Measurements from ENCODE around the gene KCNK16.
A peak's percentile ranks its signal among the peaks of the same experiment; 100 is the strongest.

The KCNK16 gene

DNA sequence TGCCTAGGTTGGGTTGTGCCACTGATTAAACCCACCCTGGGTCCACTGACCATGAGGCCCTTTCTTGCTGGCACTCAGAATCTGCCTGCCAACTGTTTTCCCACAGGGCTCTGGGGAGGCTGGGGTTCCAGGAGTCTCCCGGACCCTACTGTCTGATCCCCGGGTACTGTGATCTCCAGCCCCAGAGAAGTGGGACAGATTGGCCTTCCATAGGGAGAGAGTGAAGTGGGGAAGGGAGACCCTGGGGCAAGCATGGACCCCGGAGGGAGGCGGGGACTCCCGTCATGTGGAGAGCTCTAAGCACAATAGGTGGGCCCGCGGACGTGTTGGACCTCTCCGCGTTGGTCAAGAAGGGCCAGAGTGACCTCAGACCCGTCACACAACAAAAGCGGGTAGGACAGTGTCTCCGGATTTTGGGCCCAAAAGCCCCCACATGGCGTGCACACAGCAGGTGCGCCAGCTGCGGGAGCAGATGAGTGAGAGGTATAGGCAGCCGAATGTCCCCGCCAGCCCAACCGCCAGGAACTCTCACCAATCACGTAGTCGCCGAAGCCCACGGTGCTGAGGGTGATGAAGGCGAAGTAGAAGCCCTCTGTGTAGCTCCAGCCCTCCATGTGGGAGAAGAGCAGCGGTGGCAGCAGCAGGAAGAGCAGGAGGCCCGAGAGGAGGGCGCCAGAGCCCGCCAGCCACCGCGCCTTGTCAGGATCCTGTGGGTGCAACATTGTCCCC, 18.9 kb downstream of the KCNK16 start:
- Histone ChIP-seq H3K4me1 (ENCODE audit: control insufficient read depth, low read length) (peaks cover 4% of the 10 kb centered on the region), H3F3A (ENCODE audit: control insufficient read depth, insufficient read depth) (no peaks in the 10 kb centered on the region), H3K79me2 (ENCODE audit: control insufficient read depth, low read length) (no peaks in the 10 kb centered on the region), H3K4me2 (ENCODE audit: low read length) (peak overlapping the region; percentile 63; the same call in 1 of the 2 replicates), H3K9me2 (replicated peaks; ENCODE audit: control insufficient read depth, low read length) (no peaks in the 10 kb centered on the region), H4K20me1 (ENCODE audit: control insufficient read depth, insufficient read depth, low read depth, low read length) (no peaks in the 10 kb centered on the region), H3K9me3 (ENCODE audit: control insufficient read depth, insufficient read depth, low read length) (no peaks in the 10 kb centered on the region), H3K4me3 (ENCODE audit: low read length) (no peak overlapping the region), H3K27me3 (ENCODE audit: control insufficient read depth, low read length) (no peaks in the 10 kb centered on the region), H3K36me3 (ENCODE audit: control insufficient read depth, low read length) (no peaks in the 10 kb centered on the region), H3K27ac (ENCODE audit: low read depth, low read length) (no peak overlapping the region)
- no peak for TF ChIP-seq EZH2phosphoT487 (IDR thresholded peaks at IDR 0.05; ENCODE audit: borderline replicate concordance, low read length)
- TF ChIP-seq, protein P1, sequence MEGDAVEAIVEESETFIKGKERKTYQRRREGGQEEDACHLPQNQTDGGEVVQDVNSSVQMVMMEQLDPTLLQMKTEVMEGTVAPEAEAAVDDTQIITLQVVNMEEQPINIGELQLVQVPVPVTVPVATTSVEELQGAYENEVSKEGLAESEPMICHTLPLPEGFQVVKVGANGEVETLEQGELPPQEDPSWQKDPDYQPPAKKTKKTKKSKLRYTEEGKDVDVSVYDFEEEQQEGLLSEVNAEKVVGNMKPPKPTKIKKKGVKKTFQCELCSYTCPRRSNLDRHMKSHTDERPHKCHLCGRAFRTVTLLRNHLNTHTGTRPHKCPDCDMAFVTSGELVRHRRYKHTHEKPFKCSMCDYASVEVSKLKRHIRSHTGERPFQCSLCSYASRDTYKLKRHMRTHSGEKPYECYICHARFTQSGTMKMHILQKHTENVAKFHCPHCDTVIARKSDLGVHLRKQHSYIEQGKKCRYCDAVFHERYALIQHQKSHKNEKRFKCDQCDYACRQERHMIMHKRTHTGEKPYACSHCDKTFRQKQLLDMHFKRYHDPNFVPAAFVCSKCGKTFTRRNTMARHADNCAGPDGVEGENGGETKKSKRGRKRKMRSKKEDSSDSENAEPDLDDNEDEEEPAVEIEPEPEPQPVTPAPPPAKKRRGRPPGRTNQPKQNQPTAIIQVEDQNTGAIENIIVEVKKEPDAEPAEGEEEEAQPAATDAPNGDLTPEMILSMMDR (IDR thresholded peaks at IDR 0.05; ENCODE audit: low read depth, low read length, poor library complexity, severe bottlenecking), result peak; percentile 25

DNA sequence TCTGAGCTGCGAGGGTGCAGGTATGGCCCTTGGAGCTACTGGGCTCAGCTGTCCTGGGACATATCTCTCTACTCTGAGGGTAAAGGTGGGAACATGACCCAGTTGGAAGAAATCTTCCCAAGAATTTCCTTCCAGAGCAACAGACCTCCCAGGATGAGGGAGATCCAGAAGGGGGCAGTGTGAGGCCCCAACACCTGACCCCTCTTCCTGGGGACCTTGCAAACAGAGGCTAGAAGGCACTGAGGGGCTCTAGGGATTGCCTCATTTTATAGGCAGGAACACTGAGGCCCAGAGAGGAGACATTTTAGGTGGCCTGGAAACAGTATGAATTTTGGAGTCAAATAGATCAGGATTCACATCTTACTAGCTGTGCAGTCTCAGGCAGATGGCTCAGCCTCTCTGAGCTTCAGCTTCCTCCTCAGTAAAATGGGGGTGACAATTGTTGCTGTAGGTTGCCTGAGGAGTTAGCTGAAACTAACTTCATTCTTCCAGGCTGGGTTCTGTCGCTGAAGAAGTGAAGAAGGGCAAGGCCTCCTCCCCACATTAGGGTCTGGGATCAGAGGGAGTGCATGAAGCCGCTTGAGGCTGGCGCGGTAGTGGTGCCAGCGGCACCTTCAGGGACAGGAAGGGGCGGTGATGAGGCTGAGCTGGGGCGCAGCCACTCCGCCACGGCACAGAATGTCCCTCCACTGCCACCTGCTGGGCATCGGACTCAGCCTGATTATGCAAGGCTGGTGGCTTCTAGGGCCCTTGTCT, 19.7 kb downstream of the KCNK16 start:
- TF ChIP-seq, protein P1 (IDR thresholded peaks at IDR 0.05; ENCODE audit: low read depth, low read length, poor library complexity, severe bottlenecking), result peak; percentile 89
- no peak for TF ChIP-seq EZH2phosphoT487 (IDR thresholded peaks at IDR 0.05; ENCODE audit: borderline replicate concordance, low read length)
- H3K27me3 ChIP-seq (ENCODE audit: control insufficient read depth, low read length), result no peaks in the 10 kb centered on the region
- H3K27ac ChIP-seq (ENCODE audit: low read depth, low read length), result no peak overlapping the region
- no peaks in the 10 kb centered on the region for H3K9me2 ChIP-seq (replicated peaks; ENCODE audit: control insufficient read depth, low read length)
- H3K9me3 ChIP-seq (ENCODE audit: control insufficient read depth, insufficient read depth, low read length), result no peaks in the 10 kb centered on the region
- H3K36me3 ChIP-seq (ENCODE audit: control insufficient read depth, low read length), result no peaks in the 10 kb centered on the region
- peak overlapping the region; percentile 36; the same call in 1 of the 2 replicates for H3K4me3 ChIP-seq (ENCODE audit: low read length)
- peak overlapping the region; percentile 63 for H3K4me2 ChIP-seq (ENCODE audit: low read length)
- H3F3A ChIP-seq (ENCODE audit: control insufficient read depth, insufficient read depth), result no peaks in the 10 kb centered on the region
- H4K20me1 ChIP-seq (ENCODE audit: control insufficient read depth, insufficient read depth, low read depth, low read length), result no peaks in the 10 kb centered on the region
- peaks cover 4% of the 10 kb centered on the region for H3K4me1 ChIP-seq (ENCODE audit: control insufficient read depth, low read length)
- no peaks in the 10 kb centered on the region for H3K79me2 ChIP-seq (ENCODE audit: control insufficient read depth, low read length)

DNA sequence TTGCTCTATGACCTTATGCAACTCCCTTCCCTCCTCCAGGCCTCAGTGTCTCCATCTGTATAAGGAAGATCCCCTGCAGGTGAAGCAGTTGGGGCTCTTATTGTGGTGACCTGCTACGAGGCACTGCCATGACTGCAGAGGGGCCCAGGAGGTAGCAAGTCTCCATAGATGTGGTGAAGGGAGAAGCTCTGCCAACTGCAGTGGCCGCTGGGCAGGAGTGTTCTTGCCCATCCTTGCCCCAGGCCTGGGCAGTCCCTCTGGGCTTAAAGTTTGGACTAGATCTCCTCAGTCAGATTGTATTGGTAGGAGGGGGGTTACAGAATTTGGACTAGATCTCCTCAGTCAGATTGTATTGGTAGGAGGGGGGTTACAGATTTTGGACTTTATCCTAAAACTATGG, 20.5 kb downstream of the KCNK16 start:
- Histone ChIP-seq H3K9me3 (ENCODE audit: control insufficient read depth, insufficient read depth, low read length) (no peaks in the 10 kb centered on the region), H3K36me3 (ENCODE audit: control insufficient read depth, low read length) (no peaks in the 10 kb centered on the region), H3F3A (ENCODE audit: control insufficient read depth, insufficient read depth) (no peaks in the 10 kb centered on the region), H3K27ac (ENCODE audit: low read depth, low read length) (no peak overlapping the region), H3K79me2 (ENCODE audit: control insufficient read depth, low read length) (no peaks in the 10 kb centered on the region), H3K4me3 (ENCODE audit: low read length) (no peak overlapping the region), H4K20me1 (ENCODE audit: control insufficient read depth, insufficient read depth, low read depth, low read length) (no peaks in the 10 kb centered on the region), H3K27me3 (ENCODE audit: control insufficient read depth, low read length) (no peaks in the 10 kb centered on the region), H3K4me1 (ENCODE audit: control insufficient read depth, low read length) (peaks cover 4% of the 10 kb centered on the region), H3K4me2 (ENCODE audit: low read length) (no peak overlapping the region), H3K9me2 (replicated peaks; ENCODE audit: control insufficient read depth, low read length) (no peaks in the 10 kb centered on the region)
- TF ChIP-seq, protein P1 (IDR thresholded peaks at IDR 0.05; ENCODE audit: low read depth, low read length, poor library complexity, severe bottlenecking), result no peak
- TF ChIP-seq EZH2phosphoT487 (IDR thresholded peaks at IDR 0.05; ENCODE audit: borderline replicate concordance, low read length), result no peak

Data from DOHH2 (cell line).